Astrocyte (in vitro differentiated cells and primary cell): Measurements from ENCODE around the gene INPP5A. TPM values are rescaled to one million over a fixed set of nuclear protein-coding genes. Genes with fewer than 3 reads are reported as not detected.

Source experiments
- DNase-seq: peaks from one replicate; pipeline ENCODE4 v3.0.0-alpha.2; 2010; ENCODE audit warnings: low read depth
- FAIRE-seq: peaks from 2 replicates; lab custom pipeline; 2011; peaks lifted over from hg19 to GRCh38; lab: Jason Lieb, UNC
- H2AFZ ChIP-seq: 2 replicates; pipeline ENCODE4 v1.6.0; 2012; ENCODE audit warnings: low read depth, low read length, inconsistent platforms
- H3K27ac ChIP-seq: 2 replicates; pipeline ENCODE4 v1.5.1; 2011; ENCODE audit warnings: low read depth, low read length, inconsistent platforms
- H3K27me3 ChIP-seq: 2 replicates; pipeline ENCODE4 v1.6.0; 2011; ENCODE audit warnings: low read length, inconsistent platforms; ENCODE audit not compliant: insufficient read depth
- H3K36me3 ChIP-seq: 2 replicates; pipeline ENCODE4 v1.5.1; 2011; ENCODE audit warnings: low read length, inconsistent platforms; ENCODE audit not compliant: insufficient read depth
- H3K4me1 ChIP-seq: 2 replicates; pipeline ENCODE4 v1.5.1; 2011; ENCODE audit warnings: low read length, inconsistent platforms; ENCODE audit not compliant: insufficient read depth
- H3K4me2 ChIP-seq: 2 replicates; pipeline ENCODE4 v1.6.0; 2012; ENCODE audit warnings: low read length, inconsistent platforms
- H3K4me3 ChIP-seq: 2 replicates; pipeline ENCODE4 v1.5.1; 2011; ENCODE audit warnings: low read depth, mild to moderate bottlenecking, low read length, inconsistent platforms; ENCODE audit not compliant: insufficient read depth
- H3K79me2 ChIP-seq: 2 replicates; pipeline ENCODE4 v1.6.0; 2012; ENCODE audit warnings: mild to moderate bottlenecking, low read length, inconsistent platforms; ENCODE audit not compliant: insufficient read depth
- H3K9ac ChIP-seq: 2 replicates; pipeline ENCODE4 v1.6.0; 2012; ENCODE audit warnings: mild to moderate bottlenecking, low read length, inconsistent platforms
- H3K9me3 ChIP-seq: 2 replicates; pipeline ENCODE4 v1.5.1; 2012; ENCODE audit warnings: low read depth, mild to moderate bottlenecking, low read length, inconsistent platforms; ENCODE audit not compliant: insufficient read depth
- H4K20me1 ChIP-seq: 2 replicates; pipeline ENCODE4 v1.6.0; 2012; ENCODE audit warnings: low read length, inconsistent platforms; ENCODE audit not compliant: insufficient read depth
- H3K27ac Mint-ChIP-seq: one replicate; pipeline ENCODE4 v1.8.0; 2021; ENCODE audit warnings: mild to moderate bottlenecking, mixed read lengths; ENCODE audit not compliant: unreplicated experiment
- H3K27me3 Mint-ChIP-seq: one replicate; pipeline ENCODE4 v1.8.0; 2021; ENCODE audit warnings: low read depth, mixed read lengths; ENCODE audit not compliant: unreplicated experiment
- H3K36me3 Mint-ChIP-seq: one replicate; pipeline ENCODE4 v1.8.0; 2021; ENCODE audit warnings: low read depth, mixed read lengths; ENCODE audit not compliant: unreplicated experiment
- H3K4me1 Mint-ChIP-seq: one replicate; pipeline ENCODE4 v1.8.0; 2021; ENCODE audit warnings: low read depth, mixed read lengths; ENCODE audit not compliant: unreplicated experiment
- H3K4me3 Mint-ChIP-seq: one replicate; pipeline ENCODE4 v1.8.0; 2021; ENCODE audit warnings: mild to moderate bottlenecking, moderate library complexity, mixed read lengths; ENCODE audit not compliant: unreplicated experiment
- H3K9me3 Mint-ChIP-seq: one replicate; pipeline ENCODE4 v1.8.0; 2021; ENCODE audit warnings: mild to moderate bottlenecking, mixed read lengths; ENCODE audit not compliant: unreplicated experiment
- CTCF ChIP-seq: IDR thresholded peaks from 2 replicates; pipeline ENCODE4 v1.5.1; 2011; ENCODE audit warnings: low read depth, mild to moderate bottlenecking, inconsistent platforms, low read length, moderate library complexity; ENCODE audit not compliant: insufficient read depth
- EZH2 ChIP-seq: IDR thresholded peaks from 2 replicates; pipeline ENCODE4 v1.6.1; 2012; ENCODE audit warnings: mild to moderate bottlenecking, low read length, inconsistent platforms; ENCODE audit not compliant: insufficient read depth
- total RNA-seq: library from RNA; stranded (reverse); gene quantifications from 2 replicates; pipeline ENCODE4 v1.2.1, GENCODE V29; 2021

INPP5A gene
- total RNA-seq, 1 donor from 2014 or later, result 39.1 TPM

- no peak for FAIRE-seq
- Histone ChIP-seq H3K27ac (peak overlapping the region; percentile 86), H3K9ac (peak overlapping the region; percentile 73)
Measured at GRCh38 chr10:132517951-132518521, 19.6 kb upstream of the INPP5A start.

DNA sequence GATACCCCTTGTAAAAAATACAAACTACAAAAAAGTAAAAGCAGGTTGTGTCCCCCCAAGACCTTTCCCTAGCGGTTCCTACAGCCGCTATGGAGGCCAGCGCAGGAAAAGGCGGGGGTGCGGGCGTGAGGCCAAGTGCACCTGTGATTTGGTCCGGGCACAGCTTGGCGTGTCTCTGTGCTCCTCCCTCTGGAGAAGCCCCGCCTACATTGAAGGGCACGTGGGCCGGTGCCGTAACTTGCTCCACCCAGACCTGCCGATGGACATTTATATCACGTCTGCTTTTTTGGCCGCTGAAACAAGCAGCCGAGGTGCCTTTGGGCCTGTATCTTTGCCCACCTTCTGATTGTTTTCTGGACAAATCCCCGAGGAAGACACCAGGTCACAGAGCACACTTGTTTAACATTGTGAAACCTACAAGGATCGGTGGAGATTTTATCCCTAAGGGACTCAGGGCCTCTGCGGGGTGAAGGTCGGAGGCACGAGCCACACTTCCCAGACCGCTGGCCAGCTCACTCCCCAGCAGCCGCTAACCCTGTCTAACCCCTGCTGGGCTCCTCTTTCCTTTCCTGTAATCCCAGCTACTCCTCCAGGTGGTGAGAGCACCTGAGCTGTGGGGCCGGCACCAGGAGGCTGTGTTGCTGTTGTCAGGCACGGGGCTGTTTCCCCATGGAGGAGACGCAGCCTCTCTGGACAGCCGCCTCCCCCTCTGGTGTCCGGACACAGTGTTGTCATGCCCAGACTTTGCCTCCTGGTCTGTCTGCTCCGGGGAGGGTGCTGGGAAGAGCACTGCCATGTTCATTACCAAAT, 18.8 kb upstream of the INPP5A start:
- Mint-ChIP-seq H3K27me3 (peaks cover 33% of the 10 kb centered on the region), H3K27ac (peak overlapping the region; percentile 44)

More at GRCh38 chr10:132517951-132518521, 19.6 kb upstream of the INPP5A start:
- Mint-ChIP-seq H3K4me3 (no peak overlapping the region), H3K27me3 (peaks cover 26% of the 10 kb centered on the region), H3K4me1 (peaks cover 20% of the 10 kb centered on the region), H3K27ac (peak overlapping the region; percentile 69), H3K36me3 (no peaks in the 10 kb centered on the region), H3K9me3 (no peaks in the 10 kb centered on the region)
- Histone ChIP-seq H3K36me3 (no peaks in the 10 kb centered on the region), H3K4me1 (peaks cover 50% of the 10 kb centered on the region), H3K4me2 (peak overlapping the region; percentile 81), H3K4me3 (no peak overlapping the region), H3K27me3 (no peaks in the 10 kb centered on the region), H4K20me1 (no peaks in the 10 kb centered on the region), H3K9me3 (no peaks in the 10 kb centered on the region), H3K79me2 (no peaks in the 10 kb centered on the region), H2AFZ (peak overlapping the region; percentile 33)
- DNase-seq, result no peak
- TF ChIP-seq CTCF (no peak), EZH2 (no peak)

More for the DNA sequence above, 18.8 kb upstream of the INPP5A start:
- H3K4me3 Mint-ChIP-seq, result peak overlapping the region; percentile 66
- H3K9ac ChIP-seq, result no peak overlapping the region
- no peaks in the 10 kb centered on the region for H3K9me3 ChIP-seq
- H3K4me1 ChIP-seq, result peaks cover 50% of the 10 kb centered on the region
- H3K9me3 Mint-ChIP-seq, result no peaks in the 10 kb centered on the region
- peaks cover 20% of the 10 kb centered on the region for H3K4me1 Mint-ChIP-seq
- H3K27me3 ChIP-seq, result no peaks in the 10 kb centered on the region
- no peak overlapping the region for H3K4me3 ChIP-seq
- DNase-seq (no peak), FAIRE-seq (no peak)
- no peak overlapping the region for H3K27ac ChIP-seq
- H3K4me2 ChIP-seq, result no peak overlapping the region
- no peaks in the 10 kb centered on the region for H4K20me1 ChIP-seq
- no peak overlapping the region for H2AFZ ChIP-seq
- no peaks in the 10 kb centered on the region for H3K79me2 ChIP-seq
- TF ChIP-seq CTCF (no peak), EZH2 (no peak)
- peaks cover 2% of the 10 kb centered on the region for H3K36me3 Mint-ChIP-seq
- H3K36me3 ChIP-seq, result no peaks in the 10 kb centered on the region
